Occipital lobe (tissue), 2 donors: Measurements from ENCODE around the gene PLPP4. TPM values are rescaled to one million over a fixed set of nuclear protein-coding genes. Genes with fewer than 3 reads are reported as not detected.

ENCODE experiments used
- DNase-seq: peaks from one replicate; lab custom pipeline; 2025; lab: John Stamatoyannopoulos, UW
- total RNA-seq: library from RNA; depleted of rRNA; stranded (reverse); fragments of >200 nt; gene quantifications from one replicate; pipeline ENCODE4 v1.2.3, GENCODE V29; 2014

Gene PLPP4
- total RNA-seq, 1 donor from 2014 or later, result 20.4 TPM

GRCh38 chr10:120607710-120608703 is 151.0 kb downstream of the PLPP4 start:
- no peak for DNase-seq

- no peak for DNase-seq
These were observed 152.0 kb downstream of the PLPP4 start for GRCh38 chr10:120609006-120609405.

DNA sequence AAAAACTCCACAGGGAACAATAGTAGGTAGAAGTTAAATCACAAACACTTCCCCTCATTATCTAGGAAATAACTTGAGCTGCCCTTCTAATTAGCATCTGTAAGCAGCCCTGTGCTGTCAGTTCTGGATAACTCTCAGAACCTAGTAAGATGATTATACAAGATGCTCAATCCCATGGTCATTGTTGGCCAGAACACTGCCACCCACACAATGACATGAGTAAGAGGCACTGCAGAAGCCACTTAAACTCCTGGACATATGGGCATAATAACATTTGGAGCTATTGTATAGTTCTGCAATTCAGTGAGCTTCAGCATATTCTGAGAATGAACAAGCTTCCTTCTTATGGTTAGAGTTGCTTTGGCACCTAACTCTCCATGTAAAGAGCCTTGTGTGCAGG is 153.8 kb downstream of the PLPP4 start:
- DNase-seq, result no peak

DNA sequence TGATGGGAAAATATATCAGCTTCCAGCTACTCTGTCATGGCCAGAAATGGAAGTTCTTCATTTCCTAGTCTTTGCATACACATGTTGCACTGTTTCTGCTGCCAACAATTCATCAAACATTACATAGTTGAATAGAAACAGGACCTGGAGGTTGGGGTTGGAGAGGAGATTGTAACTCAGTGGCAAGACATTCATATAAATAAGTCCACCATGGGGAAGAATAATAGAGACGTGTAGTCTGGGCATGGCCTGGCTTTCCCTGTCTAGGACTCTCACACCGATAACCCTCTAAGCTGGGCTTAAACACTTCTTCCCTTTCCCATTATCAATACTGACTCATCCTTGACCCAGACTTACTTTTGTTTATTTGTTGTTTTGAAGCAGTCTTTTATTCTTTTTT is 155.7 kb downstream of the PLPP4 start:
- DNase-seq, result no peak

- no peak for DNase-seq
These were observed 156.2 kb downstream of the PLPP4 start for GRCh38 chr10:120613180-120613579.

- DNase-seq, result no peak
These were observed 157.7 kb downstream of the PLPP4 start for GRCh38 chr10:120614680-120615079.

DNA sequence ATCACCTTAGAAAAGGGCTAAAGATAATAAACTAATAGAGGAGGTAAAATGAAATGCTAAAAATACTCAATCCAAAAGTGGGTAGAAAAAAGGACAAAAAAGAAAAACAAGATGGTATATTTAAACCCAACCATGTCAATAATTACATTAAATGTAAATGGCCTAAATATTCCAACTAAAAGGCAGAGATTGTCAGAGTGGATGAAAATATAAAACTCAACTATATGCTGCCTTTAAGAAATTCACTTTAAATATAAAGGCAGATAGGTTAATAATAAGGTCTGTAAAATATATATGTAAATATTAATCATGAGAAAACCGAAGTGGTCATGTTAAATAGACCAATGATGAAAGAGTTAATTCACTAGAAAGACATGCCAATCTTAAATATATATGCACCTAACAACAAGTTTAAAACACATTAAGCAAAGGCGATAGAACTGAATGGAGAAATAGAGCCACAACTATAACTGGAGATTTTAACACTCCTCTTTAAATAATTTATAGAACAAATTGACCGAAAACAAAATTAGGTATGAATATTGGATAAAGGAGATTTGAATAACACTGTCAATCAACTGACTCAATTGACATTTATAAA is 159.4 kb downstream of the PLPP4 start:
- DNase-seq, result no peak

- no peak for DNase-seq
These were observed 171.2 kb downstream of the PLPP4 start for GRCh38 chr10:120628197-120628596.

DNA sequence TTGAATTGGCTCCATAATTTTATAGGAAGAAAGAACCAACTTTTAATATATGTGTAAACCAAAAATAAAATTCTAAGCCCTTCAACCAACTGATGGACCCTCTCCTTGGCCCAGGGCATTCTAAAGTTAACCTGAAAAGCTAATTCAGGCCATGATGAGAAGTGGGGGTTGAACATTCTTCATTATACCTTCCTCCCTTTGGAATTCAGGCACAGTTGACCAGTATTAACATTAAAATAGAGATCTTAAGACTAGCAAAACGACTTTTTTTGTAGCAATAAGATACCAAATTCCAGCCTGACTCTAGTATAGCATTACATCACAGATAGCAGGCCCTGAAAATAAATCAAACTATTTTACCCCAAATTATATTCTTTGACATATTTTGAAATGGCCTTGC is 173.2 kb downstream of the PLPP4 start:
- no peak for DNase-seq

DNA sequence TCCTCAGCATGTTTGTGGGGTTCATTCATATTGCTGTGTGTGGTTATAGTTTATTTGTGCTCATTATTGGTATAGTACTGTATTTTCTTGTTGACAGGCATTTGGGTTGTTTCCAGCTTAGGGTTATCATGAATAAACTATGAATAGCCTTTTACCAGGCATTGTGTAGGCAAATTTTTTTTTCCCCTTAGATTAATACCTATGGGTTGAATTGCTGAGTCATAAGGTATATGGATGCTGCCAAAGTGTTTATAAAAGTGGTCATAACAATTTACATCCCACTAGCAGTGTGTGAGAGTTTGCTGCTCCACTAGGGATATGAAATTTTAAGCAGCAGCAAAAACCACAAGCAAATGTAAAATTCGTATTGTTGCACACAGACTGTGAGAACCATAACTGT is 175.0 kb downstream of the PLPP4 start:
- DNase-seq, result no peak

DNA sequence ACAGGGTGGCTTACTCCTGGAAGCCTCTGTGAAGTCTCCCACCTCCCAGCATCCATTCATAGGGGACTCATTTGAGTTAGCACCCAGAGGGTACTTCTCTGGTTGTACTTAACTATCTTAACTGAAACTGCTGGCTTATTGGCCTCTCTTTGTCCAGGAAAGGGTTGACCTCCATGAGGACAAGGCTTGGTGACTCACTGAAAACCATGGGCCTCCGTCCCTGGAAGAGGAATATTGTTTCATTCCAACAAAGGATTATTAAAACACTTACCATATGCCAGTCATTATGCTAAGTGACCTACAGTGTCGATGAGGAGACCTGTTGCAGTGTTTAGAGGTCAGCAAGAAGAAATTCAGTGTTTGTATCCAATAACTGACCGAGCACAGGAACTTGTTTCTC is 175.9 kb downstream of the PLPP4 start:
- DNase-seq, result no peak

- no peak for DNase-seq
These were observed 177.6 kb downstream of the PLPP4 start for GRCh38 chr10:120634659-120635058.
